ENCODE data around the gene TUBA3C. TPM values are rescaled to one million over a fixed set of nuclear protein-coding genes. Genes with fewer than 3 reads are reported as not detected.

The TUBA3C gene
- polyA plus RNA-seq, 1 donor from 2014 or later: not detected

DNA sequence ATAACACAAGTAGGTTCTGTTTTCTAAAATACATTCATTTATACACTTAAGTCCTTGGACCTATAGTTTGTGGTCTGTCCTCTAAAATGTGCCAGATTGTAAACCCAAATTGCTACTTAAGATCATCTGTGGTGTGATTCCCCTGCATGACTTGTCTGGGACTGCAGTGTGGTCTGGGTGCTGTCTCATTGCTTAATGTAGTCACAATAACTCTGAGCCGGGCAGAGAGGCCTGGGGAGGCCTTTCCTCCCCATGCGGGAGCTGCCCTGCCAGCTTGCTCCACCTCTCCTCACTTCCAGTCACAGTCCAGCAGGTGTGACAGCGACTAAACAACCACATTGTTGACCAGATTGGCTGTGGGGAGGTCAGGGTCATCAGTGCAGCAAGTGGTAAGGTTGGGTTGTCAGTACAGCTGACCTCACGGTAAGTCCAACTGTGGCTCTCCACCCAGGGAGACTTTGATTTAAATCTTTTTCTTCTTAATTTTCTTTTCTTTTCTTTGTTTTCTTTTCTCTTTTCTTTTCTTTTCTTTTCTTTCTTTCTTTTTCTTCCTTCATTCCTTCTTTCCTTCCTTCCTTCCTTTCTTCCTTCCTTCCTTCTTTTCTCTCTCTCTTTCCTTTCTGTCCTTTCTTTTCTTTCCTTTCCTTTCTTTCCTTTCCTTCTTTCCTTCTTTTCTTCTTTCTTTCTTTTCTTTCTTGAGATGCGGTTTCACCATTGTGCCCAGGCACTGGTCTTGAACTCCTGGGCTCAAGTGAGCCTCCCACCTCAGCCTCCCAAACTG, 4.4 kb upstream of the TUBA3C start:
- H3K9ac ChIP-seq (ENCODE audit: low read length): no peak overlapping the region
- no peaks in the 10 kb centered on the region for H3K9me2 ChIP-seq (ENCODE audit: insufficient read depth, low read length)
- H3K27ac ChIP-seq (ENCODE audit: low read length): no peak overlapping the region
- no peaks in the 10 kb centered on the region for H3K79me2 ChIP-seq (replicated peaks; ENCODE audit: insufficient read depth, low read length)
- H3K4me3 ChIP-seq (ENCODE audit: low read length): no peak overlapping the region
- no peaks in the 10 kb centered on the region for H3K27me3 ChIP-seq (ENCODE audit: insufficient read depth, low read depth, low read length)
- H3F3A ChIP-seq (ENCODE audit: insufficient read depth, low read length, poor library complexity, severe bottlenecking): no peaks in the 10 kb centered on the region
- no peak overlapping the region for H2AFZ ChIP-seq (ENCODE audit: low read depth, low read length)
- no peak overlapping the region for H3K4me2 ChIP-seq (ENCODE audit: low read length)
- H3K9me3 ChIP-seq (ENCODE audit: low read length): peaks cover 2% of the 10 kb centered on the region
- no peaks in the 10 kb centered on the region for H3K36me3 ChIP-seq (ENCODE audit: insufficient read depth, low read length)
- no peak for TF ChIP-seq TAF1 (IDR thresholded peaks at IDR 0.05; ENCODE audit: low read depth)
- TF ChIP-seq, protein P1, sequence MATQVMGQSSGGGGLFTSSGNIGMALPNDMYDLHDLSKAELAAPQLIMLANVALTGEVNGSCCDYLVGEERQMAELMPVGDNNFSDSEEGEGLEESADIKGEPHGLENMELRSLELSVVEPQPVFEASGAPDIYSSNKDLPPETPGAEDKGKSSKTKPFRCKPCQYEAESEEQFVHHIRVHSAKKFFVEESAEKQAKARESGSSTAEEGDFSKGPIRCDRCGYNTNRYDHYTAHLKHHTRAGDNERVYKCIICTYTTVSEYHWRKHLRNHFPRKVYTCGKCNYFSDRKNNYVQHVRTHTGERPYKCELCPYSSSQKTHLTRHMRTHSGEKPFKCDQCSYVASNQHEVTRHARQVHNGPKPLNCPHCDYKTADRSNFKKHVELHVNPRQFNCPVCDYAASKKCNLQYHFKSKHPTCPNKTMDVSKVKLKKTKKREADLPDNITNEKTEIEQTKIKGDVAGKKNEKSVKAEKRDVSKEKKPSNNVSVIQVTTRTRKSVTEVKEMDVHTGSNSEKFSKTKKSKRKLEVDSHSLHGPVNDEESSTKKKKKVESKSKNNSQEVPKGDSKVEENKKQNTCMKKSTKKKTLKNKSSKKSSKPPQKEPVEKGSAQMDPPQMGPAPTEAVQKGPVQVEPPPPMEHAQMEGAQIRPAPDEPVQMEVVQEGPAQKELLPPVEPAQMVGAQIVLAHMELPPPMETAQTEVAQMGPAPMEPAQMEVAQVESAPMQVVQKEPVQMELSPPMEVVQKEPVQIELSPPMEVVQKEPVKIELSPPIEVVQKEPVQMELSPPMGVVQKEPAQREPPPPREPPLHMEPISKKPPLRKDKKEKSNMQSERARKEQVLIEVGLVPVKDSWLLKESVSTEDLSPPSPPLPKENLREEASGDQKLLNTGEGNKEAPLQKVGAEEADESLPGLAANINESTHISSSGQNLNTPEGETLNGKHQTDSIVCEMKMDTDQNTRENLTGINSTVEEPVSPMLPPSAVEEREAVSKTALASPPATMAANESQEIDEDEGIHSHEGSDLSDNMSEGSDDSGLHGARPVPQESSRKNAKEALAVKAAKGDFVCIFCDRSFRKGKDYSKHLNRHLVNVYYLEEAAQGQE (IDR thresholded peaks at IDR 0.05; ENCODE audit: borderline replicate concordance): no peak
- TF ChIP-seq MXI1 (conservative IDR thresholded peaks at IDR 0.05; ENCODE audit: poor library complexity, severe bottlenecking): no peak
- TF ChIP-seq EP300 (conservative IDR thresholded peaks at IDR 0.05; ENCODE audit: poor library complexity, severe bottlenecking): no peak
- no peak for TF ChIP-seq POLR2AphosphoS5 (IDR thresholded peaks at IDR 0.05)
- TF ChIP-seq EZH2 (IDR thresholded peaks at IDR 0.05; ENCODE audit: borderline replicate concordance, insufficient read depth, low read length, poor library complexity, severe bottlenecking): no peak
- no peaks in the 10 kb centered on the region for H4K20me1 ChIP-seq (ENCODE audit: insufficient read depth)

DNA sequence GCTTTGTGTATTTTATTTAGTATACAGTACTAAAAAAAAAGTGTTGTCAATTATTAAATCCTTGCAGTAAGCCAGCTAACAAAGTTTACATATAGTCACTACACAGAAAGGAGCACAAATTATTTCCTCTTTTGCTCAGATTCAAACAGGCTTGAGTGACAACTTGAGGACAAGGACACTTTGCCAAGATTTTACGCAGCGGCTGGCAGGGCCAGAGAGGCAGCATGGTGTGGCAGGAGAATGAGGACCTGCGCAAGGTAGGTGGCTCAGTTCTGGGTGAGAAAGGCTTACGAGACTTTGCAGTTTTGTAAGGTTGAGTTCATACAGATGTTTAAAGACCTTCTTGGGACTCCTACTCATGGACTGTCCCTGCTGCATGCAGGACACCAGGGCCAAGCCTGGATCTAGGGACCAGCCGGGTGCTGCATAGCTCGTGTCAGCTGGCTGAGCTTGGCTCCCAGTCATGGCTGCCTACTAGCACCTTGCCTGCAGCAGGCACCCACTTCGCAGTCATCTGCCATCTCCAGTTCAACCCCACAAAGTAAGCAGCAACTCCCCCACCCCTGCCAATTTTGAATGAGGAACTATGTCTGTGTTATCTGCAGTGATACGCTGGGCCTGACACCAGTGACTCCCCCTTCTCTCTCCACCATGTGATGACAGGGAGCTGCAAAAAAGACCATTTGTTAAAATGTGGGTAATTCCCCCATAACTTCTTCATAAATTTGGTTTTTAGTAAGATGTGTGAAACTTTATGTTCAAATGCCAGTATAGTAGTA, 3.7 kb upstream of the TUBA3C start:
- no peak overlapping the region for H3K4me2 ChIP-seq (ENCODE audit: low read length)
- H3F3A ChIP-seq (ENCODE audit: insufficient read depth, low read length, poor library complexity, severe bottlenecking): no peaks in the 10 kb centered on the region
- H3K27me3 ChIP-seq (ENCODE audit: insufficient read depth, low read depth, low read length): no peaks in the 10 kb centered on the region
- H3K27ac ChIP-seq (ENCODE audit: low read length): no peak overlapping the region
- H3K79me2 ChIP-seq (replicated peaks; ENCODE audit: insufficient read depth, low read length): no peaks in the 10 kb centered on the region
- H3K9me3 ChIP-seq (ENCODE audit: low read length): peaks cover 2% of the 10 kb centered on the region
- TF ChIP-seq, protein P2, sequence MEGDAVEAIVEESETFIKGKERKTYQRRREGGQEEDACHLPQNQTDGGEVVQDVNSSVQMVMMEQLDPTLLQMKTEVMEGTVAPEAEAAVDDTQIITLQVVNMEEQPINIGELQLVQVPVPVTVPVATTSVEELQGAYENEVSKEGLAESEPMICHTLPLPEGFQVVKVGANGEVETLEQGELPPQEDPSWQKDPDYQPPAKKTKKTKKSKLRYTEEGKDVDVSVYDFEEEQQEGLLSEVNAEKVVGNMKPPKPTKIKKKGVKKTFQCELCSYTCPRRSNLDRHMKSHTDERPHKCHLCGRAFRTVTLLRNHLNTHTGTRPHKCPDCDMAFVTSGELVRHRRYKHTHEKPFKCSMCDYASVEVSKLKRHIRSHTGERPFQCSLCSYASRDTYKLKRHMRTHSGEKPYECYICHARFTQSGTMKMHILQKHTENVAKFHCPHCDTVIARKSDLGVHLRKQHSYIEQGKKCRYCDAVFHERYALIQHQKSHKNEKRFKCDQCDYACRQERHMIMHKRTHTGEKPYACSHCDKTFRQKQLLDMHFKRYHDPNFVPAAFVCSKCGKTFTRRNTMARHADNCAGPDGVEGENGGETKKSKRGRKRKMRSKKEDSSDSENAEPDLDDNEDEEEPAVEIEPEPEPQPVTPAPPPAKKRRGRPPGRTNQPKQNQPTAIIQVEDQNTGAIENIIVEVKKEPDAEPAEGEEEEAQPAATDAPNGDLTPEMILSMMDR (IDR thresholded peaks at IDR 0.05; ENCODE audit: poor library complexity, severe bottlenecking): no peak
- TF ChIP-seq, protein P1 (IDR thresholded peaks at IDR 0.05; ENCODE audit: borderline replicate concordance): no peak
- TF ChIP-seq EP300 (conservative IDR thresholded peaks at IDR 0.05; ENCODE audit: poor library complexity, severe bottlenecking) (no peak), MXI1 (conservative IDR thresholded peaks at IDR 0.05; ENCODE audit: poor library complexity, severe bottlenecking) (no peak), TAF1 (IDR thresholded peaks at IDR 0.05; ENCODE audit: low read depth) (no peak), RAD21 (conservative IDR thresholded peaks at IDR 0.05) (no peak), EZH2 (IDR thresholded peaks at IDR 0.05; ENCODE audit: borderline replicate concordance, insufficient read depth, low read length, poor library complexity, severe bottlenecking) (no peak), POLR2AphosphoS5 (IDR thresholded peaks at IDR 0.05) (no peak)
- H3K9me2 ChIP-seq (ENCODE audit: insufficient read depth, low read length): no peaks in the 10 kb centered on the region
- no peaks in the 10 kb centered on the region for H4K20me1 ChIP-seq (ENCODE audit: insufficient read depth)
- no peaks in the 10 kb centered on the region for H3K36me3 ChIP-seq (ENCODE audit: insufficient read depth, low read length)
- no peak overlapping the region for H2AFZ ChIP-seq (ENCODE audit: low read depth, low read length)
- H3K4me3 ChIP-seq (ENCODE audit: low read length): no peak overlapping the region
- H3K9ac ChIP-seq (ENCODE audit: low read length): no peak overlapping the region
